SK-N-SH (cell line): Measurements from ENCODE around the gene CATSPER4. TPM values are rescaled to one million over a fixed set of nuclear protein-coding genes. Genes with fewer than 3 reads are reported as not detected.

Experiments used
- CTCF ChIA-PET: fragments of 300-600, 350-600 bp; formaldehyde crosslinking; extraction: SDS; loops from one replicate; lab custom pipeline; 2021; lab: Yijun Ruan, JAX
- POLR2A ChIA-PET: fragments of 350-600 bp; sonication (Branson Sonifier 250); formaldehyde crosslinking; extraction: SDS; loops from one replicate; lab custom pipeline; 2020; ENCODE audit warnings: antibody characterized with exemption, inconsistent platforms; lab: Yijun Ruan, JAX
- DNase-seq: peaks from one replicate; pipeline ENCODE4 v3.0.0; 2012
- H2AFZ ChIP-seq: fragments of 200-600 bp; sonication (generic); 2 replicates; pipeline ENCODE4 v1.8.1; 2016; ENCODE audit warnings: antibody characterized with exemption, mild to moderate bottlenecking, low read depth
- H3F3A ChIP-seq: fragments of 200-600 bp; sonication (generic); replicated peaks from 2 replicates; pipeline ENCODE3; 2016; ENCODE audit warnings: antibody characterized with exemption, mild to moderate bottlenecking; ENCODE audit not compliant: insufficient read depth
- H3K27ac ChIP-seq, 2 experiments: fragments of 200-500 bp in 1 of 2; fragments of 200-600 bp in 1 of 2; sonication (Bioruptor generic) in 1 of 2; sonication (generic), shearing (Covaris generic) in 1 of 2; 2 replicates each; pipeline versions ENCODE4 v1.5.1 to v1.6.1; 2014 to 2016; ENCODE audit warnings: low read depth in 2 of 2, inconsistent platforms in 1 of 2, low read length in 1 of 2, mild to moderate bottlenecking in 1 of 2, mixed read lengths in 1 of 2
- H3K27me3 ChIP-seq: fragments of 200-600 bp; sonication (generic), shearing (Covaris generic); 2 replicates; pipeline ENCODE4 v1.6.1; 2016; ENCODE audit warnings: mixed run types; ENCODE audit not compliant: insufficient read depth
- H3K36me3 ChIP-seq, 2 experiments: fragments of 200-500 bp in 1 of 2; fragments of 200-600 bp in 1 of 2; sonication (Bioruptor generic) in 1 of 2; sonication (generic) in 1 of 2; replicated peaks in 1 of 2; 2 replicates each; pipeline versions ENCODE3 to v1.5.1; 2014 to 2016; ENCODE audit warnings: low read length in 1 of 2, mild to moderate bottlenecking in 1 of 2; ENCODE audit not compliant: insufficient read depth in 2 of 2, control insufficient read depth in 1 of 2
- H3K4me1 ChIP-seq, 2 experiments: fragments of 200-500 bp in 1 of 2; fragments of 200-600 bp in 1 of 2; sonication (Bioruptor generic) in 1 of 2; sonication (generic), shearing (Covaris generic) in 1 of 2; 2 replicates each; pipeline versions ENCODE4 v1.5.1 to v1.6.1; 2014 to 2016; ENCODE audit warnings: low read depth in 1 of 2, low read length in 1 of 2, mixed run types in 1 of 2; ENCODE audit not compliant: insufficient read depth in 2 of 2, control insufficient read depth in 1 of 2
- H3K4me2 ChIP-seq: fragments of 200-600 bp; sonication (generic), shearing (Covaris generic); 2 replicates; pipeline ENCODE4 v1.6.1; 2017; ENCODE audit warnings: mixed run types
- H3K4me3 ChIP-seq, 2 experiments: fragments of 200-500 bp in 1 of 2; fragments of 200-600 bp in 1 of 2; sonication (Bioruptor generic) in 1 of 2; sonication (generic), shearing (Covaris generic) in 1 of 2; 2 replicates each; pipeline versions ENCODE4 v1.5.1 to v1.8.1; 2014 to 2016; ENCODE audit warnings: low read depth in 2 of 2, inconsistent platforms in 1 of 2, low read length in 1 of 2, mild to moderate bottlenecking in 1 of 2, mixed read lengths in 1 of 2, moderate library complexity in 1 of 2
- H3K79me2 ChIP-seq: fragments of 200-600 bp; sonication (generic); 2 replicates; pipeline ENCODE4 v1.8.1; 2017; ENCODE audit warnings: mild to moderate bottlenecking; ENCODE audit not compliant: insufficient read depth
- H3K9ac ChIP-seq: fragments of 200-600 bp; sonication (generic); 2 replicates; pipeline ENCODE4 v1.6.1; 2017; ENCODE audit warnings: mixed run types
- H3K9me2 ChIP-seq: fragments of 200-600 bp; sonication (generic); 2 replicates; pipeline ENCODE4 v1.6.1; 2017; ENCODE audit warnings: mixed run types
- H3K9me3 ChIP-seq: fragments of 200-600 bp; sonication (generic); 2 replicates; pipeline ENCODE4 v1.6.1; 2017; ENCODE audit warnings: mixed run types, mild to moderate bottlenecking, moderate library complexity
- H4K20me1 ChIP-seq: fragments of 200-600 bp; sonication (generic); 2 replicates; pipeline ENCODE4 v1.6.1; 2017; ENCODE audit warnings: mild to moderate bottlenecking, mixed run types; ENCODE audit not compliant: insufficient read depth
- GABPA ChIP-seq: IDR thresholded peaks from 2 replicates; pipeline ENCODE4 v1.4.0; 2012; ENCODE audit warnings: low read depth, mild to moderate bottlenecking
- GATA2 ChIP-seq: sonication (generic); formaldehyde crosslinking; IDR thresholded peaks from 2 replicates; pipeline ENCODE4 v1.5.0; 2020; ENCODE audit warnings: mild to moderate bottlenecking, missing genetic modification reagents
- JUND ChIP-seq: IDR thresholded peaks from 2 replicates; pipeline ENCODE4 v1.4.0; 2012
- MEF2A ChIP-seq: IDR thresholded peaks from 2 replicates; pipeline ENCODE4 v1.4.0; 2012; ENCODE audit warnings: low read depth, borderline replicate concordance
- NFIC ChIP-seq: IDR thresholded peaks from 2 replicates; pipeline ENCODE4 v1.4.0; 2012; ENCODE audit warnings: borderline replicate concordance
- POLR2AphosphoS5 ChIP-seq: IDR thresholded peaks from 2 replicates; pipeline ENCODE4 v1.6.1; 2012; ENCODE audit warnings: low read depth, low read length
- RCOR1 ChIP-seq: fragments of 150-350 bp; IDR thresholded peaks from 2 replicates; pipeline ENCODE4 v1.6.1; 2017; ENCODE audit warnings: antibody characterized with exemption, low read length
- RXRA ChIP-seq: IDR thresholded peaks from 2 replicates; pipeline ENCODE4 v1.4.0; 2012; ENCODE audit warnings: low read depth, mild to moderate bottlenecking, borderline replicate concordance
- SMC3 ChIP-seq: IDR thresholded peaks from 2 replicates; pipeline ENCODE4 v1.6.1; 2012; ENCODE audit warnings: low read depth, low read length, improper control_type of control experiment
- TAF1 ChIP-seq: IDR thresholded peaks from 2 replicates; pipeline ENCODE4 v1.6.1; 2012; ENCODE audit warnings: low read depth, mild to moderate bottlenecking, low read length, moderate library complexity, borderline replicate concordance
- TCF12 ChIP-seq: IDR thresholded peaks from 2 replicates; pipeline ENCODE4 v1.4.0; 2012
- WGBS: methylation state at CpG from one replicate; pipeline ENCODE4 v1.1.6; 2017; ENCODE audit warnings: low lambda C conversion rate; 5-methylcytosine and 5-hydroxymethylcytosine counted together
- polyA plus RNA-seq, 3 experiments: library from polyadenylated mRNA; depleted of rRNA; stranded (reverse); fragments of >200 nt; gene quantifications; 2 replicates each; pipeline ENCODE4 v1.2.3, GENCODE V29; 2012
- TF ChIP-seq, protein P1 (sequence below): IDR thresholded peaks from 2 replicates; pipeline ENCODE4 v1.4.0; 2012; ENCODE audit warnings: low read depth, borderline replicate concordance
- TF ChIP-seq, protein P2 (sequence below): IDR thresholded peaks from 2 replicates; pipeline ENCODE4 v1.4.0; 2012; ENCODE audit warnings: low read depth
- TF ChIP-seq, protein P3 (sequence below): IDR thresholded peaks from 2 replicates; pipeline ENCODE4 v1.6.1; 2012; ENCODE audit warnings: mild to moderate bottlenecking, low read depth, low read length, moderate library complexity
- TF ChIP-seq, protein P4 (sequence below): fragments of 150-350 bp; IDR thresholded peaks from 2 replicates; pipeline ENCODE4 v1.6.1; 2017; ENCODE audit warnings: antibody characterized with exemption, low read length, low read depth, borderline replicate concordance
- TF ChIP-seq, protein P5 (sequence below): IDR thresholded peaks from 2 replicates; pipeline ENCODE4; 2012

Gene CATSPER4
- polyA plus RNA-seq, 1 of the 3 experiments (the other 2 are of a cell fraction): not detected

DNA sequence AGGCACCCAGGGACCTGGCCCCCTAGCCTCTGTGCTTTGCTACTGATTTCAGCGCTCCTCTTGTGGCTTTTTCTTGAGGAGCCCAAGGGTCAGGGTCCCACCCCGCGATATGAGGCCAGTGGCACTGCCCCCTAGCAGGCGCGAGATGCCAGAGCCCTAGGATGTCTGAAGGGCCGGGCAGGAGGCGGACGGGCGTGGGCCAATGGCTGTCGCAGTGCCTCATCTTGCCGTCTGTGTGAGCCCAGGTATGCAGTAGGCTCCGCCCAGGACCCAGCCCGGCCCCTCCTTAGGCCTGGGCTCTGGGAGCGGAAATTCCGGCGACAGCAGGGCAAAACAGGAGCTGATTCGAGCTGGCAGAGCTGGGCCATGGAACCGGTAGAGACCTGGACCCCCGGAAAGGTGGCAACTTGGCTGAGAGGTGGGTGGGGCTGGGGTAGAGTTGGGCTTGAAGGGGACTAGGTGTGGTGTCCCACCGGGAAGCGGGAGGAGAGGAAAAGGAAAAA is 13.2 kb upstream of the CATSPER4 start, which contains the start of gene CNKSR1:
TSS of gene CNKSR1 (plus strand) at position 310 of the 503 bp plus-strand sequence. CDS start at position 367, 57 bp downstream.
- TF ChIP-seq RCOR1: no peak
- TF ChIP-seq, protein P1, sequence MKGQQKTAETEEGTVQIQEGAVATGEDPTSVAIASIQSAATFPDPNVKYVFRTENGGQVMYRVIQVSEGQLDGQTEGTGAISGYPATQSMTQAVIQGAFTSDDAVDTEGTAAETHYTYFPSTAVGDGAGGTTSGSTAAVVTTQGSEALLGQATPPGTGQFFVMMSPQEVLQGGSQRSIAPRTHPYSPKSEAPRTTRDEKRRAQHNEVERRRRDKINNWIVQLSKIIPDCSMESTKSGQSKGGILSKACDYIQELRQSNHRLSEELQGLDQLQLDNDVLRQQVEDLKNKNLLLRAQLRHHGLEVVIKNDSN: no peak
- no peak for TF ChIP-seq TAF1
- TF ChIP-seq, protein P2, sequence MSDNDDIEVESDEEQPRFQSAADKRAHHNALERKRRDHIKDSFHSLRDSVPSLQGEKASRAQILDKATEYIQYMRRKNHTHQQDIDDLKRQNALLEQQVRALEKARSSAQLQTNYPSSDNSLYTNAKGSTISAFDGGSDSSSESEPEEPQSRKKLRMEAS: no peak
- no peak for TF ChIP-seq TCF12
- TF ChIP-seq, protein P3, sequence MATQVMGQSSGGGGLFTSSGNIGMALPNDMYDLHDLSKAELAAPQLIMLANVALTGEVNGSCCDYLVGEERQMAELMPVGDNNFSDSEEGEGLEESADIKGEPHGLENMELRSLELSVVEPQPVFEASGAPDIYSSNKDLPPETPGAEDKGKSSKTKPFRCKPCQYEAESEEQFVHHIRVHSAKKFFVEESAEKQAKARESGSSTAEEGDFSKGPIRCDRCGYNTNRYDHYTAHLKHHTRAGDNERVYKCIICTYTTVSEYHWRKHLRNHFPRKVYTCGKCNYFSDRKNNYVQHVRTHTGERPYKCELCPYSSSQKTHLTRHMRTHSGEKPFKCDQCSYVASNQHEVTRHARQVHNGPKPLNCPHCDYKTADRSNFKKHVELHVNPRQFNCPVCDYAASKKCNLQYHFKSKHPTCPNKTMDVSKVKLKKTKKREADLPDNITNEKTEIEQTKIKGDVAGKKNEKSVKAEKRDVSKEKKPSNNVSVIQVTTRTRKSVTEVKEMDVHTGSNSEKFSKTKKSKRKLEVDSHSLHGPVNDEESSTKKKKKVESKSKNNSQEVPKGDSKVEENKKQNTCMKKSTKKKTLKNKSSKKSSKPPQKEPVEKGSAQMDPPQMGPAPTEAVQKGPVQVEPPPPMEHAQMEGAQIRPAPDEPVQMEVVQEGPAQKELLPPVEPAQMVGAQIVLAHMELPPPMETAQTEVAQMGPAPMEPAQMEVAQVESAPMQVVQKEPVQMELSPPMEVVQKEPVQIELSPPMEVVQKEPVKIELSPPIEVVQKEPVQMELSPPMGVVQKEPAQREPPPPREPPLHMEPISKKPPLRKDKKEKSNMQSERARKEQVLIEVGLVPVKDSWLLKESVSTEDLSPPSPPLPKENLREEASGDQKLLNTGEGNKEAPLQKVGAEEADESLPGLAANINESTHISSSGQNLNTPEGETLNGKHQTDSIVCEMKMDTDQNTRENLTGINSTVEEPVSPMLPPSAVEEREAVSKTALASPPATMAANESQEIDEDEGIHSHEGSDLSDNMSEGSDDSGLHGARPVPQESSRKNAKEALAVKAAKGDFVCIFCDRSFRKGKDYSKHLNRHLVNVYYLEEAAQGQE: no peak
- TF ChIP-seq GATA2 (CRISPR knock-in tag): no peak
- no peak for TF ChIP-seq GABPA
- no peak for TF ChIP-seq RXRA
- no peak for TF ChIP-seq POLR2AphosphoS5
- no peak for TF ChIP-seq MEF2A
- TF ChIP-seq SMC3: no peak
- TF ChIP-seq, protein P4, sequence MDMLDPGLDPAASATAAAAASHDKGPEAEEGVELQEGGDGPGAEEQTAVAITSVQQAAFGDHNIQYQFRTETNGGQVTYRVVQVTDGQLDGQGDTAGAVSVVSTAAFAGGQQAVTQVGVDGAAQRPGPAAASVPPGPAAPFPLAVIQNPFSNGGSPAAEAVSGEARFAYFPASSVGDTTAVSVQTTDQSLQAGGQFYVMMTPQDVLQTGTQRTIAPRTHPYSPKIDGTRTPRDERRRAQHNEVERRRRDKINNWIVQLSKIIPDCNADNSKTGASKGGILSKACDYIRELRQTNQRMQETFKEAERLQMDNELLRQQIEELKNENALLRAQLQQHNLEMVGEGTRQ: no peak
- TF ChIP-seq, protein P5, sequence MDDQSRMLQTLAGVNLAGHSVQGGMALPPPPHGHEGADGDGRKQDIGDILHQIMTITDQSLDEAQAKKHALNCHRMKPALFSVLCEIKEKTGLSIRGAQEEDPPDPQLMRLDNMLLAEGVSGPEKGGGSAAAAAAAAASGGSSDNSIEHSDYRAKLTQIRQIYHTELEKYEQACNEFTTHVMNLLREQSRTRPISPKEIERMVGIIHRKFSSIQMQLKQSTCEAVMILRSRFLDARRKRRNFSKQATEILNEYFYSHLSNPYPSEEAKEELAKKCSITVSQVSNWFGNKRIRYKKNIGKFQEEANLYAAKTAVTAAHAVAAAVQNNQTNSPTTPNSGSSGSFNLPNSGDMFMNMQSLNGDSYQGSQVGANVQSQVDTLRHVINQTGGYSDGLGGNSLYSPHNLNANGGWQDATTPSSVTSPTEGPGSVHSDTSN: no peak
- TF ChIP-seq NFIC: no peak
- TF ChIP-seq JUND: no peak
- CTCF ChIA-PET: interaction anchor here (1.3 to 2.1 kb wide), 3 partner anchors 11 to 108 kb away, joined by 3 to 10 read pairs (median 5); partner anchors contain the start of gene CEP85
- H3K9ac ChIP-seq: no peak within 1 kb of the TSS
- H2AFZ ChIP-seq: no peak within 1 kb of the TSS
- no peak for DNase-seq
- no peak within 1 kb of the TSS for H3K27ac ChIP-seq
- no peaks in the 10 kb centered on the region for H3K9me2 ChIP-seq
- peaks cover 8% of the 10 kb centered on the region for H3F3A ChIP-seq
- H3K4me2 ChIP-seq: no peak within 1 kb of the TSS
- H4K20me1 ChIP-seq: no peaks in the 10 kb centered on the region
- H3K27me3 ChIP-seq: no peaks in the 10 kb centered on the region
- H3K4me1 ChIP-seq: no peaks in the 10 kb centered on the region; a peak in 1 of 4 replicates
- WGBS: 93% methylated on average over 12 of the region's 21 CpGs
- H3K79me2 ChIP-seq: no peaks in the 10 kb centered on the region
- H3K9me3 ChIP-seq: no peaks in the 10 kb centered on the region
- POLR2A ChIA-PET: no interaction called here
- H3K4me3 ChIP-seq: no peak within 1 kb of the TSS
- H3K36me3 ChIP-seq: no peaks in the 10 kb centered on the region
